22Rv1 (cell line): Measurements from ENCODE around the gene SLC22A9.

Source experiments
- CTCF ChIP-seq: fragments of 450-650 bp; IDR thresholded peaks from 2 replicates; pipeline ENCODE4 v1.5.1; 2017; ENCODE audit warnings: mild to moderate bottlenecking
- ZFX ChIP-seq: fragments of 450-650 bp; IDR thresholded peaks from 2 replicates; pipeline ENCODE4 v1.6.1; 2017; ENCODE audit warnings: antibody characterized with exemption, borderline replicate concordance

DNA sequence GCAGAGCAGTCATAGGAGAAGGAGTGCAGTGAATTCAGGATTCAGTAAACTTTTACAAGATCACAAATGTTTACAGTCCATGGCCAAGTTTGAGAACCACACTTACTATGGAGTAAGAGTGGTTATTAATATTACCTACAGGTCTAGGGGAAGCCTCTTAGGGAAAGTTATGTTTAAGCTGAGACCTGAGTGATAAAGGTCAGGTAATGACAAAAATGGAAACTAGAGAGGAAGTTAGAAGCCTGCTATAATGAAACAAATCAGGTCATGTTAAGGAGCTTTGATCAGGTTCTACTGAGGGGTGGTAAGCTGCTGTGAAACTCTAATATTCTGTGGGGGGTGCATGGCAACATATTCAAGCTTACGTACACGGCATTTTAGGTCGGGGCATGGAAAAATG lies 32.5 kb upstream of the SLC22A9 start:
- TF ChIP-seq CTCF (no peak), ZFX (no peak)
